GM19239 (cell line): Measurements from ENCODE around the gene EIF3F.
A peak's percentile ranks its signal among the peaks of the same experiment; 100 is the strongest.

Source experiments
- DNase-seq: peaks from one replicate; pipeline ENCODE4 v3.0.0; 2011; ENCODE audit warnings: low spot score; ENCODE audit not compliant: insufficient read length
- FAIRE-seq: peaks from 2 replicates; lab custom pipeline; 2011; peaks lifted over from hg19 to GRCh38; lab: Jason Lieb, UNC

Gene EIF3F

GRCh38 chr11:7986768-7987559, at the start of gene EIF3F:
TSS of gene EIF3F (plus strand) at chr11:7987337. CDS start at chr11:7987353, 16 bp downstream.
- peak; percentile 98 for FAIRE-seq
- peak; percentile 69 for DNase-seq

- no peak for DNase-seq
- FAIRE-seq: no peak
Measured at GRCh38 chr11:7941146-7941545, 46.0 kb upstream of the EIF3F start.

- FAIRE-seq: no peak
- DNase-seq: no peak
Measured at GRCh38 chr11:7941608-7942007, 45.5 kb upstream of the EIF3F start, which contains the start of gene OR10A3. TSS of gene OR10A3 (minus strand) at chr11:7941708. CDS start at chr11:7939520, 2,188 bp downstream.

GRCh38 chr11:7944123-7944522, 43.0 kb upstream of the EIF3F start:
- DNase-seq: no peak
- no peak for FAIRE-seq

GRCh38 chr11:7949934-7950333, 37.2 kb upstream of the EIF3F start:
- FAIRE-seq (no peak), DNase-seq (no peak)

GRCh38 chr11:7955191-7955590, 31.9 kb upstream of the EIF3F start:
- no peak for FAIRE-seq
- no peak for DNase-seq

GRCh38 chr11:7964261-7964660, 22.9 kb upstream of the EIF3F start:
- no peak for DNase-seq
- no peak for FAIRE-seq

GRCh38 chr11:7964873-7965272, 22.3 kb upstream of the EIF3F start:
- DNase-seq (no peak), FAIRE-seq (no peak)

GRCh38 chr11:7965386-7965785, 21.8 kb upstream of the EIF3F start, which contains the start of gene NLRP10:
TSS of gene NLRP10 (minus strand) at chr11:7965447. CDS start at chr11:7963495, 1,952 bp downstream.
- DNase-seq (no peak), FAIRE-seq (no peak)

GRCh38 chr11:7967097-7967496, 20.0 kb upstream of the EIF3F start:
- no peak for FAIRE-seq

GRCh38 chr11:7967826-7968225, 19.3 kb upstream of the EIF3F start:
- FAIRE-seq (no peak), DNase-seq (no peak)

More at GRCh38 chr11:7967097-7967496, 20.0 kb upstream of the EIF3F start:
- DNase-seq: no peak

- FAIRE-seq (no peak), DNase-seq (no peak)
Measured at GRCh38 chr11:7968686-7969085, 18.5 kb upstream of the EIF3F start.

GRCh38 chr11:7969756-7970646, 17.1 kb upstream of the EIF3F start:
- no peak for DNase-seq
- no peak for FAIRE-seq

GRCh38 chr11:7971846-7972245, 15.3 kb upstream of the EIF3F start:
- no peak for FAIRE-seq

GRCh38 chr11:7973011-7973410, 14.1 kb upstream of the EIF3F start:
- DNase-seq (no peak), FAIRE-seq (no peak)

More at GRCh38 chr11:7971846-7972245, 15.3 kb upstream of the EIF3F start:
- DNase-seq: no peak

GRCh38 chr11:7974668-7975067, 12.5 kb upstream of the EIF3F start:
- no peak for DNase-seq
- FAIRE-seq: no peak

GRCh38 chr11:7977232-7977917, 9.8 kb upstream of the EIF3F start:
- FAIRE-seq (no peak), DNase-seq (no peak)

- no peak for DNase-seq
- FAIRE-seq: no peak
Measured at GRCh38 chr11:7981619-7982157, 5.4 kb upstream of the EIF3F start.

GRCh38 chr11:7982582-7983119, 4.5 kb upstream of the EIF3F start:
- FAIRE-seq (peak; percentile 84), DNase-seq (no peak)
